ENCODE data around the gene ZNF213. TPM values are rescaled to one million over a fixed set of nuclear protein-coding genes. Genes with fewer than 3 reads are reported as not detected.
"Not testable (repeated sequence)": the region's sequence is repeated elsewhere in the genome, so short reads cannot be mapped to it uniquely, and the experiment has no call there.

ZNF213 gene
- total and polyA plus RNA-seq, 8 donors: 5.0 to 8.8 (median 6.7) TPM

DNA sequence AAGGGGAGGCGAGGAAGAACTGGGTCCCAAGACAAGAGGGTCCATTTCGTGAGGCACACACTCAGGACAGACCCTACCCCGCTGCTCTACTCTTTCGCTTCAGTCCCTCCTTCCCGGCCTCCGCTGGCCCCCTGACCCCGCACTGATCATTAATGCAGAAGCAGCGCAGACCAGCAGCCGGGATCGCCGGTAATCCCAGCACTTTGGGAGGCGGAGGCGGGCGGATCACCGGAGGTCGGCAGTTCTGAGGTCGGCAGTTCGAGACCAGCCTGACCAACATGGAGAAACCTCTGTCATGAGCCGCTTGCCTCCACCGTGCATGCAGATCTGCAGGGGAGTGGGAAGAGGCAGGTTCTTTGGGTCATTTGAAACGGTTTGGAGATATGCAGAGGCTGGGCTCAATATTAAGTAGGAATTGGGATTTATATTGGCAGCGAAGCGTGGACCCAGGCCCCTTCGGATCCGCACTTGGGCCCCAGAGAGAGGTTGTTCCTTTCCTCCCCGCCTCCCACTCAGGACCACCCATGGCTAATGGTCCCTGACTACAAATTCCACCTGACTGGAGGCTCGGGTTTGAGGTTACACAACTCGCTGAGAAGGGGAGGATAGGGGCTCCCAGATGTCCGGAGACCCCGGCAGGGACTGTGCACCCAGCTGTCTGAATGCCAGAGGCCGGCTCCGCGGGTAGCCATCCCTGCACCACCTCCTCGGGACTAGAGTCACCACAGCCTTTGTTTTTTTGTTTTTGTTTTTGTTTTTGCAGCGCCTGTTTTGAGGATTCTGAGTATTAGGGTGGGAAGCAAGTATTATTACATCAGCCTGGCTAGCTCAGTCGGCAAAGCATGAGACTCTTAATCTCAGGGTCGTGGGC, 29.5 kb downstream of the ZNF213 start:
- H3K4me3 ChIP-seq: no peak overlapping the region
- no peaks in the 10 kb centered on the region for H3K9me3 ChIP-seq
- no peak overlapping the region for H3K27ac ChIP-seq
- TF ChIP-seq, protein P1, sequence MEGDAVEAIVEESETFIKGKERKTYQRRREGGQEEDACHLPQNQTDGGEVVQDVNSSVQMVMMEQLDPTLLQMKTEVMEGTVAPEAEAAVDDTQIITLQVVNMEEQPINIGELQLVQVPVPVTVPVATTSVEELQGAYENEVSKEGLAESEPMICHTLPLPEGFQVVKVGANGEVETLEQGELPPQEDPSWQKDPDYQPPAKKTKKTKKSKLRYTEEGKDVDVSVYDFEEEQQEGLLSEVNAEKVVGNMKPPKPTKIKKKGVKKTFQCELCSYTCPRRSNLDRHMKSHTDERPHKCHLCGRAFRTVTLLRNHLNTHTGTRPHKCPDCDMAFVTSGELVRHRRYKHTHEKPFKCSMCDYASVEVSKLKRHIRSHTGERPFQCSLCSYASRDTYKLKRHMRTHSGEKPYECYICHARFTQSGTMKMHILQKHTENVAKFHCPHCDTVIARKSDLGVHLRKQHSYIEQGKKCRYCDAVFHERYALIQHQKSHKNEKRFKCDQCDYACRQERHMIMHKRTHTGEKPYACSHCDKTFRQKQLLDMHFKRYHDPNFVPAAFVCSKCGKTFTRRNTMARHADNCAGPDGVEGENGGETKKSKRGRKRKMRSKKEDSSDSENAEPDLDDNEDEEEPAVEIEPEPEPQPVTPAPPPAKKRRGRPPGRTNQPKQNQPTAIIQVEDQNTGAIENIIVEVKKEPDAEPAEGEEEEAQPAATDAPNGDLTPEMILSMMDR (IDR thresholded peaks at IDR 0.05): no peak
- FAIRE-seq (no peak), ATAC-seq (no peak), DNase-seq (peak in 1 of 6 donors; percentile 35)
- H3K27me3 ChIP-seq: peaks cover 0 to 7% (median under 1%) of the 10 kb centered on the region in 4 donors
- intact Hi-C loops (cut with DNase I): loop anchor here in 1 of 3 donors (10.0 kb wide), 1 partner anchor 70 kb away; the partner anchor contains the start of gene ZSCAN10
- no peaks in the 10 kb centered on the region for H3K36me3 ChIP-seq
- H3K4me1 ChIP-seq: no peaks in the 10 kb centered on the region
- WGBS, 2 donors: 71 to 79% methylated on average over 37 of the region's 37 CpGs

DNA sequence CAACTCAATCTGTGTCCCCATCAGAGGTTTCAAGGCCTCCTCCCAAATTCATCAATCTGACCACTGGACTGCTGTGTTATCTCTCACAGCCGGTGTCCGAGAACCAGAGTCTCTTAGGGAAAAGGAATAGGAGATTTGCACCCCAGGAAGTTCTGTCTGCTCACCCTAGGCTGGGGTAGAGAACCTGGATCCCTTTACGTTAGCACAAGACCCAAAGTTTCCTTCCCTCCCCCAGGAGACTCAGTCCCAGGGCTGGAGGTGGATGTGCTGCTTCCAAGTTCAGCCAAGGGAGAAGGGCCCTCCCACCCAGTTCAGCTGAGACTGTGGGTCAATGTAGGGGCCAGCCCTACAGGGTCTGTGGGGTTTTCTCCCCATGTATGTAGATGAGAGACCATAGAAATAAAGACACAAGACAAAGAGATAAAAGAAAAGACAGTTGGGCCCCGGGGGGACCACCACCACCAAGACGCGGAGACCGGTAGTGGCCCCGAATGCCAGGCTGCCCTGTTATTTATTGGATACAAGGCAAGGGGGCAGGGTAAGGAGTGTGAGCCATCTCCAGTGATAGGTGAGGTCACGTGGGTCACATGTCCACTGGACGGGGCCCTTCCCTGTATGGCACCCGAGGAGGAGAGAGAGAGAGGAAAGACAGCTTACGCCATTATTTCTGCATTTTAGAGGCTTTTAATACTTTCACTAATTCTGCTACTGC, 30.4 kb downstream of the ZNF213 start:
- Histone ChIP-seq H3K27ac (no peak overlapping the region), H3K27me3 (peaks cover 0 to 16% (median 5%) of the 10 kb centered on the region in 4 donors), H3K4me3 (peak overlapping the region in 1 of 4 donors; percentile 19), H3K9me3 (no peaks in the 10 kb centered on the region), H3K4me1 (peaks cover 0 to 2% (median 2%) of the 10 kb centered on the region in 3 donors), H3K36me3 (no peaks in the 10 kb centered on the region)
- DNase-seq (peak in 1 of 6 donors; percentile 41), FAIRE-seq (no peak), ATAC-seq (peak in 1 of 4 donors; percentile 12)
- intact Hi-C loops (cut with DNase I): loop anchor here in 1 of 3 donors (10.0 kb wide), 1 partner anchor 70 kb away; the partner anchor contains the start of gene ZSCAN10
- whole genome bisulfite sequencing, 2 donors: 77 to 84% methylated on average over 12 of the region's 12 CpGs
- TF ChIP-seq, protein P1 (IDR thresholded peaks at IDR 0.05): no peak

DNA sequence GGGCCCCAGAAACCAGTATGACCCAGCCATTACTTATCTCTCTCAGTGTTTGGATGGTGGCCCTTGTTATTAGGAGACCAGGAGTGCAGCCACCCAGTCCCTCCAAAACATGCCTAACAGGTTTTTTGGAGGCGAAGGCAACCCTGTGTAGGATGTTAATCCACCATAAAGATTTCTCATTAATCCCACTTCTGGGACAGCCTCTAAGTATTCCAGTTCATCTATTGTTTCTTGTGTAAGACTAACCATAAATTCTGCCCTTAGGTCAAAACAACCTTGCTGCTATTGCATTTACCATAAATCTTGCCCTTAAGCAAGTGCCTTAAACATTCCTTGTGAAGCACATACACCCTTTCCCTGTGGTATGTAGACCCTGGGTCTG, 31.7 kb downstream of the ZNF213 start:
- ATAC-seq: no peak
- no peaks in the 10 kb centered on the region for H3K36me3 ChIP-seq
- no peak for DNase-seq
- 5 to 9% methylated on average over 1 of the region's 1 CpG for WGBS, 2 donors
- peaks cover 0 to 22% (median 6%) of the 10 kb centered on the region in 4 donors for H3K27me3 ChIP-seq
- intact Hi-C loops (cut with DNase I): loop anchor here in 1 of 3 donors (10.0 kb wide), 1 partner anchor 72 kb away; the partner anchor contains the start of gene ZSCAN10
- TF ChIP-seq, protein P1 (IDR thresholded peaks at IDR 0.05): no peak
- no peak overlapping the region for H3K27ac ChIP-seq
- FAIRE-seq: no peak
- H3K4me3 ChIP-seq: no peak overlapping the region
- H3K9me3 ChIP-seq: no peaks in the 10 kb centered on the region
- peaks cover 0 to 4% (median 3%) of the 10 kb centered on the region in 3 donors for H3K4me1 ChIP-seq

DNA sequence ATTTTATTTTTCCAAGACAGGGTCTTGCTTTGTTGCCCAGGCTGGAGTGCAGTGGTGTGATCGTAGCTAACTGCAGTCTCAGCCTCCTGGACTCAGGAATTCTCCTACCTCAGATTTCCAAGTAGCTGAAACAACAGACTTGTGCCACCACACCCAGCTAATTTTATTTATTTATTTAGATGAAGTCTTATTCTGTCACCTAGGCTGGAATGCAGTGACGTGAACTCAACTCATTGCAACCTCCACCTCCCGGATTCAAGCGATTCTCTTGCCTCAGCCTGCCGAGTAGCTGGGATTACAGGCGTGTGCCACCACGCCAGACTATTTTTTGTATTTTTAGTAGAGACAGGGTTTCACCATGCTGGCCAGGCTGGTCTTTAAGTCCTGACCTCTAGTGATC, 33.9 kb downstream of the ZNF213 start:
- H3K4me3 ChIP-seq, DNase-seq, H3K4me1 ChIP-seq, FAIRE-seq, H3K36me3 ChIP-seq, H3K9me3 ChIP-seq, H3K27ac ChIP-seq, ATAC-seq: not testable (repeated sequence)
- peaks cover 0 to 36% (median 8%) of the 10 kb centered on the region in 4 donors for H3K27me3 ChIP-seq
- WGBS, 2 donors: 61 to 68% methylated on average over 7 of the region's 7 CpGs
- intact Hi-C loops (cut with DNase I): loop anchor here in 1 of 3 donors (10.0 kb wide), 1 partner anchor 74 kb away; the partner anchor contains the start of gene ZSCAN10

Data from pancreas (tissue), 10 donors.